Colon (tissue), 2 donors: ENCODE measurements around the gene DDX6.
A peak's percentile ranks its signal among the peaks of the same experiment; 100 is the strongest.
"Not testable (repeated sequence)": the region's sequence is repeated elsewhere in the genome, so short reads cannot be mapped to it uniquely, and the experiment has no call there.

Source experiments
- FAIRE-seq: peaks from 2 replicates; lab custom pipeline; 2012; peaks lifted over from hg19 to GRCh38; lab: Jason Lieb, UNC
- donor health status: control.
- donor health status: control.

The DDX6 gene, protein sequence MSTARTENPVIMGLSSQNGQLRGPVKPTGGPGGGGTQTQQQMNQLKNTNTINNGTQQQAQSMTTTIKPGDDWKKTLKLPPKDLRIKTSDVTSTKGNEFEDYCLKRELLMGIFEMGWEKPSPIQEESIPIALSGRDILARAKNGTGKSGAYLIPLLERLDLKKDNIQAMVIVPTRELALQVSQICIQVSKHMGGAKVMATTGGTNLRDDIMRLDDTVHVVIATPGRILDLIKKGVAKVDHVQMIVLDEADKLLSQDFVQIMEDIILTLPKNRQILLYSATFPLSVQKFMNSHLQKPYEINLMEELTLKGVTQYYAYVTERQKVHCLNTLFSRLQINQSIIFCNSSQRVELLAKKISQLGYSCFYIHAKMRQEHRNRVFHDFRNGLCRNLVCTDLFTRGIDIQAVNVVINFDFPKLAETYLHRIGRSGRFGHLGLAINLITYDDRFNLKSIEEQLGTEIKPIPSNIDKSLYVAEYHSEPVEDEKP

DNA sequence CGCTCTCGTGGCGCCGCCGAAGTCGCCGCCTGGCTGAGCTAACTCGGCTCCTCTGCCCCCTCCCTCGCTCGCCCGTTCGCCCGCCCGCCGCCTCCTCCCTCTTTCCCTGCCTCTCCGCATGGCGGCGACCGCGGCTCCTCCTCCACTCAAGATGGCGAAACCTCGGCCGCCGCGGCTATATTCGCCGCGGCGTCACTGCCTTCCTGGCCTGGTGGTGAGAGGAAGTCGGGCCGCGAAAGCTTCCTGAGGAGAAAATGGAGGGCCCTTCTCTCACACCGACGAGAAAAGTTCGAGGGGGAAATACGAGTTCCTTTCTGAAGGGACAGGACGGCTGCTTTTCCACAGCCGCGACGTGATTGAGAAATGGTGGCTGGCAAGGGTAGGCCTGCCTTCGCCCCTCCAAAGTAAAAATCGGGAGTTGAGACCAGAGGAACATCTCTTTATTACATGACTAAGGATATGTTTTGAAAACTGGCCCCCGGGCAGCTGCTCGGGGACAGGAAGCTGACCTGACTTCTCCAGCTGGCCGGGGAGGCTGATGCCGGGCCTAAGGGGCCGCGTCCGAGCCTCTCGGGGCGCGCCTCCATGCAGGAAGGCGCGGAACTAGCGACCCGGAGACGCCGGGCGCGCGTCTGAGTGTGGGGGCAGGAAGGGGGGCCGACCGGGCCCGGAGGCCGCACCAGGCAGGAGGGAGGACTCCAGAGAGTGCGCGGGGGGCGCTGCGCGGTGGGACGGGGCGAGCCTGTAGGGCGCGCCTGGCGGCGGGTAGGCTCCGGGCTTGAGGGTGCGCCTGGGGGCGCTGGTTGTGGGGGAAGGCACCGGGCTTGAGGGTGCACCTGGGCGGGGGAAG lies at the start of gene DDX6:
Gene DDX6 (minus strand): TSS at position 54 of the 850 bp plus-strand sequence. CDS start 4,913 bp downstream, outside the sequence.
- no peak for FAIRE-seq

DNA sequence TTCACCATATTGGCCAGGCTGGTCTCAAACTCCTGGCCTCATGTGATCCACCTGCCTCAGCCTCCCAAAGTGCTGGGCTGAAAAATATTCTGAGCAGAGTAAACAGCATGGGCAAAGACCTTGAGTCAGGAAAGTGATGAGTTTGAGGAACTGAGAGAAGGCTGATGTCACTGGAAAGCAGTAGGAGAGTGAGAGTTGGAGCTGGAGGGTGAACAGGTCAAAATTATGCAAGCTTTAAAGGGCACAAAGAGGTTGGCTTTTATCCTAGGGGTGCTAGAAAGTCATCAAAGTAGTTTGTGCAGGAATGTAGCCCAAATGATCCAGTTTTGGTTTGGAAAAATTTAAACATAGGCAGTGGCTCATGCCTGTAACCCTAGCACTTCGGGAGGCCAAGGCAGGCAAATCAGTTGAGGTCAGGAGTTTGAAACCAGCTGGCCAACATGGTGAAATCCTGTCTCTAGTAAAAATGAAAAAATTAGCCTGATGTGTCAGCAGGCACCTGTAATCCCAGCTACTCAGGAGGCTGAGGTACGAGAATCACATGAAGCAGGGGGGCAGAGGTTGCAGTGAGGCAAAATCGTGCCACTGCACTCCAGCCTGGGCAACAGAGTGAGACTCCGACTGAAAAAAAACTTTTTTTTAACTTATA lies 48.1 kb upstream of the DDX6 start:
- FAIRE-seq, result no peak

DNA sequence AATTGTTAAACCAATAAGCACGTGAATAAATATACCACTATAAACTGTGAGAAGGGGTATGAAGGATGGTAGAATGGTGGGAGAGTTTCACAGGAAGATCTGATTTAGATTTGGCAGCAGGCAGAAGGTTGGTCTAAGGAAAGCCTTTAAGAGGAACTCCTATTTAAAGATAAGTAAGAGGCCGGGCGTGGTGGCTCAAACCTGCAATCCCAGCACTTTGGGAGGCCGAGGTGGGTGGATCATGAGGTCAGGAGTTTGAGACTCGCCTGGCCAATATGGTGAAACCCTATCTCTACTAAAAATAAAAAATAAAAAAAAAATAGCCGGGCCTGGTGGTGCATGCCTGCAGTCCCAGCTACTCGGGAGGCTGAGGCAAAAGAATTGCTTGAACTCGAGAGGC lies 46.9 kb upstream of the DDX6 start:
- no peak for FAIRE-seq

DNA sequence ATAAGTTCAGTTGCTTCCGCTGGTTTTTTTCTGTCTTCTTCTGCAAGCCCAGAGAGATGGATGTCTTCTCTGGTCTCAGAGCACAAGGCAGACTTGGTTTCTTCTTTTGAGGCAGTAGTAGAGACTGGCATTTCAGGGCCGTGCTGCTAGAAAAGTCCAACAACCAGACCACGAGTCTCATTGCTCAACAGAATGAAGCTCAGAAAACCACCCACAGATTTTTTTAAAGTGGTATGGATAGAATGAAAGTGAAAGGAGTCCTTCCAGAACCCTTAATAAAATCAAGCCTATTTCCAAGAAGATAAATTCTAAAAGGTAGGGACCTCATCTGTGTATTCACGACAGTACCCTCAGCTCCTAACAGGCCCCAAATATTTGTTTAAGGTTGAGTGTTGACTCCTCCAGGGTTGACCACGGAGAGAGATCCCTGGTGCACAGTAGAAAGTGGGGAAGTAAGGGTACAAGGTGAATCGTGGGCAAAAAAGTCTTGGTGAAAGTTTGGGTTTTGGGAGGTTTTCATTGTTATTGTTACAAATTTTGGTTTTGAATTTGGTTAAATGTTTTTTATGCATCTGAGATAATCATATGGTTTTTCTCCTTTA lies 43.6 kb upstream of the DDX6 start:
- FAIRE-seq, result no peak

DNA sequence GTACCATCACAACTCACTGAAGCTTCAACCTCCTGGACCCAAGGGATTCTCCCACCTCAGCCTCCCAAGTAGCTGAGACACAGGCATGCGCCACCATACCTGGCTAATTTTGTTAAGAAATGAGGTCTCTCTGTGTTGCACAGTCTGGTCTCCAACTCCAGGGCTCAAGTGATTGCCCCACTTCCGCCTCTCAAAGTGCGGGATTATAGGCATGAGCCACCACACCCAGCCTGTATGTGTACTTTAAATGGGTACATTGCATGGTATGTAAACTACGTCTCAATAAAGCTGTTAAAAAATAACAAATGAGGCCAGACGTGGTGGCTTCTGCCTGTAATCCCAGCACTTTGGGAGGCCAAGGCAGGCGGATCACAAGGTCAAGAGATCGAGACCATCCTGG lies 36.2 kb upstream of the DDX6 start:
- no peak for FAIRE-seq

DNA sequence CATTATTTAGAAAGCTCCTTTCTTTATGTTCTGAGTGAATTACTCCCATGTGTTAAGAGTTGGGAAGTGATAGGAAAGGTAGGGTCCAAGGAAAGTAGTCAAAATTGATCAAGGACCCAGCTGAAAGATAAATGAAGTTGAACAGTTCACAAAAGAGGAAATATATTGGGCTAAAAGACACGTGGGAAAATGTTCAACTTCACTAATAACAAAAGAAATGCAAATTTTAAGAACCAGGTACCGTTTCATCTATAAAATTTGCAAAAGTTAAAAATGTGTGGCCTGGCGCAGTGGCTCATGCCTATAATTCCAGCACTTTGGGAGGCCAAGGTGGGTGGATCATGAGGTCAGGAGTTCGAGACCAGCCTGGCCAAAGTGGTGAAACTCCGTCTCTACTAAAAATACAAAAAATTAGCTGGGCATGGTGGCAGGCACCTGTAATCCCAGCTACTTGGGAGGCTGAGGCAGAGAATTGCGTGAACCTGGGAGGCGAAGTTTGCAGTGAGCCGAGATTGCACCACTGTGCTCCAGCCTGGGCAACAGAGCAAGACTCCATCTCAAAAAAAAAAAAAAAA lies 32.1 kb upstream of the DDX6 start:
- FAIRE-seq, result not testable (repeated sequence)

DNA sequence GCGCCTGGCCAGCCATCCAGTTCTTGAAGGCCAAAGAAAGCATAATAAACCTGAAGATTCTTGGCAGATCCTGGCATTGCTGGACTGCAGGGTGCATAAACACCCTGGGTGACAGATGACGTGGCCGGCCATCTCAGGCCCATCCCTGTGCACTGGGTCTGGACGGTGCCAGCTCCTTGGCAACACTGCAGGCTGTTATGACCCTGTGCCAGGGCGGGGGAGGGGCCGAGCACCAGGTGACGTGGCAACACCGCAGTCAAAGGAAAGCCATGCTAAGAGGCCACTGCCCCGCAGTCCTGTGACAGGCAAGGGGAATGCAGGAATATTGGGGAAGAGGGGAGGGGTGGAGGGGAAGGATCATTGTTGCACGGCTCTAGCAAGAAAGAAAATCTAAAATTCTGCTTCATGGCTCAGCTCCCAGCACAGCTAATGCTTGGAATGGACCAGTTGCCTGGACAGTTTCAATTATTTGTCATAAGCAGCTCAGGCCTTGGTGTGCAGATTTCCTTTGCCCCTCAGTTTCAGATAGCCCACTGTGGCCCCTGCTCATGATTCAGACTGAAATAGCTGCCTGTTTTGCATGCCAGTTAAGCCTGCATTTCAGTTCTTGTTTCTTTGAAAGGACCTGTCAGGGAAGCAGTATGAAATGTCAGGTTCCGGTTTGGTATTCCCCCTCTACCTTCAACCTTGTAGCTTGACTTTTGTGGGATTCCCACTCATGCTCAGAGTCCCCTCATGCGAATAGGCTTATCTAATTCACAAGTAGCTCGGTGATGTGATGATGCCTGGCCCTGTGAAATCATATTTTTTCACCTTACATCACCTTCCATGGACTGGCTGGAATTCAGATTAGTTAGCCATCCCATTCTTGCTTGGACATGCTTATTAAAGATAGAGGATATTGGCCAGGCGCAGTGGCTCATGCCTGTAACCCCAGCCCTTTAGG lies 29.7 kb upstream of the DDX6 start:
- FAIRE-seq, result no peak

DNA sequence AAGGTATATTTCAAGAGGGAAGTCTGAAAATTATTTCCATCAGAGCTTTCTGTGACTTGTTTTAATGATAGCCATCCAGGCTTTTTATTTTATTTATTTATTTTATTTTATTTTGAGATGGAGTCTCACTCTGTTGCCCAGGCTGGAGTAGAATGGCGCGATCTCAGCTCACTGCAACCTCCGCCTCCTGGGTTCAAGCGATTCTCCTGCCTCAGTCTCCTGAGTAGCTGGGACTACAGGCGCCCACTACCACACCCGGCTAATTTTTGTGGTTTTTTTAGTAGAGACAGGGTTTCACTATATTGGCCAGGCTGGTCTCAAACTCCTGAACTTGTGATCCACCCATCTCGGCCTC lies 29.0 kb upstream of the DDX6 start:
- FAIRE-seq, result not testable (repeated sequence)

DNA sequence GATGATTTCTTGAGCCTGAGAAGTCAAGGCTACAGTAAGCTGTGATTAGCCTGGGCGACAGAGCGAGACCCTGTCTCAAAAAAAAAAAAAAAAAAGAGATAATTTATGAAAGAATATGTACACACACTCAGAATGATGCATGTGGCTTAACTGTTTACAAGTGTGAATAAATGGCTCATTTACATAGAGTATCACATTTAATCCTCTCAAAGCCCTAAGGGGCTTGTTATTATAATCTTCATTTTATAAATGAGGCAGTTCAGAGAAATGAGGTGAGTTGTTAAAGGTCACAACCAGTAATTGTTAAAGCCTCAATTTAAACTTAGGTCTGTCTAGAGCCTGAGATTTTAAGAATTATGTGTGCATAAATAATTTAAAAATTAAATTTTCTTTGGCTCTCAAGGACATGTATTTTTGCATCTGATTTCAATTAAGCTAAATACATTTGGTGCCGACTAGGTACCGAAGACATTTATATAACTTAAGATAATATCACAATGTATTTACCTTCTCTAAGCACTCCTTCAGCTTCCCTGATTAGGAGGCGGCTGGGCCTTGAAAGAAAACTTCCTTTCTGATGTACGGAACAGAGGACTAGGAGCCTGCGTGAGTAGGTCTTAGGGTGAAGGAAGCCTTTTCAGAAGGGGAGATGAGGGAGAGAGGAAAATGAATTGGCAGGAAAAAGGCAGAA lies 28.5 kb upstream of the DDX6 start:
- FAIRE-seq, result no peak

DNA sequence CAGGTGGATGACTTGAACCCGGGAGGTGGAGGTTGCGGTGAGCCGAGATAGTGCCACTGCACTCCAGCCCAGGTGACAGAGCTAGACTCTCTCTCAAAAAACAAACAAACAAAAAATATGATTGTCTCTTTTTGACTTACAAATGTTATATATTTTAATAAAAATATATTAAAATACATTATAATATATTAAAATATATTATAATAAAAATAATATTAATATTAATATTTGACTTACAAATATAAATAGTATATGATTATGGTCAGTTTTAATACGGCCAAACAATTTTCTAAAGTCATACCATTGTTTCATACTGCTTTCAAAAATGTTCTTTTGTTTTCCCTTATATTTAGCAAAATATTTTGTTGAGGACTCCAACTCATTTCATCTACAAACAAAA lies 27.2 kb upstream of the DDX6 start:
- FAIRE-seq, result peak; percentile 14

DNA sequence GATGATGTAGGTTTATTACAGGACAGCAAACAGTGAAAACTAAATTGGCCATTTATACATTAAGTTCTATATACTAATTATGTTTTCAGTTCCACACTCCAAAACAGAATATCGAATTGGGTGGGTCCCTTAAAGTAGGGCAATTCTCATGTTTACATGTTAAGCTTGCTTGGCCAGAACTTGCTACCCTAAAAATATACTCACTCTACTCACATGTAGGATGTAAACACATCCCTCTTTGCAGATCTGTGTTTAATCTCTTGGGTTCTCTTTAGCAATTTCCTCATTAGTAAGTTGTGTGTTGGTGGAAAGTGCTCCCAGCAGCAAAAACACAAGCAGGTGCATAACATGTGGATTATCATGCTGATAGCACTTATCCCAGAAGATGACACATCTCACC lies 22.6 kb upstream of the DDX6 start:
- no peak for FAIRE-seq

DNA sequence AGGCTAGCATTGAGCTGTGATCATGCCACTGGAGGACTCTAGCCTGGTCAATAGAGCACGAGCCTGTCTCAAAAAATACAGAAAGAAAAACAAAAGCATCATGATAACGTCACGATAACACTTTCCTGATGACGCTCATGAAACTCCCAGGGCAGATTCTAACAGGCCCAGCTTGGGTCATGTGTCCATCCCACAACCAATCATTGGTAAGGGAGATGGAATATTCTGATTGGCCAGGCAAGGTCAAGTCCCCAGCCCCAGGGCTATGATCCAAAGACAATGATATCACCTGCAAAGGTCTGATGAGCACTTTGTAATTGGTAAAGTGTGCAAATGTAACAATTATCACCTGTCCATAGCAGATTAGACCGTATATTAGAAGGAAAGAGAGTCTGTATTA lies 21.5 kb upstream of the DDX6 start:
- FAIRE-seq, result no peak

DNA sequence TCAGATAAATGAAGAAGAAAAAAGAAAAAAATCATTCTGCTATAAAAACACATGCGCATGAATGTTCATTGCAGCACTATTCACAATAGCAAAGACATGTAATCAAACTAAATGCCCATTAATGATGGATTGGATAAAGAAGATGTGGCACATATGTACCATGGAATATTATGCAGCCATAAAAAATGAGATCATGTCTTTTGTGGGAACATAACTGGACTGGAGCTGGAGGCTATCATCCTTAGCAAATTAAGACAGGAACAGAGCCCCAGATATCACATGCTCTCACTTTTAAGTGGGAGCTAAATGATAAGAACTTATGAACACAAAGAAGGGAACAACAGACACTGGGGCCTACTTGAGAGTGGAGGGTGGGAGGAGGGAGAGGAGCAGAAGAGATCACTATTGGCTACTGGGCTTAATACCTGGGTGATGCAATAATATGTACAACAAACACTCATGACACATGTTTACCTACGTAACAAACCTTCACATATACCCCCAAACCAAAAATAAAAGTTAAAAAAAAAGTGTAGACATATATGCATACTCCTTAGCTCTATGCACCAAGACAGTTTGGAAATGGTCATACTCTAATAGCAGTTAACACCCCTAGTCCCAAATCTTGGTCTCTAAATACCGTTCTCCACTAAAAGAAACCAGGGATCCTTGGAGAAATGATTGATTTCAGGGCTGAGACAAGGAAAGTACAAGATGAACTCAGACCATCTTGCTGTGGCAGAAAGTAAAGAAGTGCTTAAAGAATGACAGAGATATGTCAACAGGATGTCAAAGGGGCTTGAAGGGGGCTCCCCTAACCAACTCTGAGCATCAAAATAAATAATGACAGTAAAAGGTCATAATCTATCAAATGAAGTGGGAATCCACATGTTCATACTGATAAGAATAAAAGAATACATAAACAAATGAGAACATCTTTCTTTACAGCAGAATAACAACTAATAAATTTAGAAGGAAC lies 17.1 kb upstream of the DDX6 start:
- no peak for FAIRE-seq

DNA sequence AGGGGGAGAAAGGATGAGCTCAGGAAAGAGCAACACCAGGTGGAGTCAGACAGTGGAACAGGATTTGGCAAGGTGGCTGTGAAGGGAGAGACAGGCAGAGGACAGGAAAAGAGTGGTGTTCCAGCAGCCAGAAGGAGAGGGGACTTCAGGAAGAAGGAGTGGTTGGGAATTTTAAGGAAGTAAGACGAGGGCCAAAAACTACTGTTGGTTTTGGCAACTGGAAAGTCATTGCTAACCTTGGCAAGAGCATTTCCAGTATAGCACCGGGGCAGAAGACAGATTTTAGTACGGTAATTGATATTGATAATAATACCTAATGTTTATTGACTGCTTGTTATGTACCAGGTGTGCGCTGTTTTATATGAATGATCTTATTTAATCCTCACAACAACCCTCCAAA lies 15.4 kb upstream of the DDX6 start:
- FAIRE-seq, result no peak

DNA sequence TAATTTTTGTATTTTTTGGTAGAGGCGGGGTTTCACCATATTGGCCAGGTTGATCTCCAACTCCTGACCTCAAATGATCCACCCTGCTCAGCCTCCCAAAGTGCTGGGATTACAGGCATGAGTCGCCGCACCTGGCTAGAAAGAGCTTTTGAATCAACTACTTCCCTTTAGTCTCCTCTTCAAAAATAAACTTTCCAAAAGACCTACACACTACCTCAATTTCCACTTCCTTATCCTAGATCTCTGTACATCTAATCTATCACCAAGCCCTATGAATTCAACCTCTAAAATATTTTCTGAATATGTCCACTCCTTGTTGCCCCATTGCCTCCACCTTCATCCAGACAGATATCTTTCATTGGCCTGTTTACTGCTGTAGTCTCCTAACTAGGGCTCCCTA lies 13.1 kb upstream of the DDX6 start:
- FAIRE-seq, result no peak

DNA sequence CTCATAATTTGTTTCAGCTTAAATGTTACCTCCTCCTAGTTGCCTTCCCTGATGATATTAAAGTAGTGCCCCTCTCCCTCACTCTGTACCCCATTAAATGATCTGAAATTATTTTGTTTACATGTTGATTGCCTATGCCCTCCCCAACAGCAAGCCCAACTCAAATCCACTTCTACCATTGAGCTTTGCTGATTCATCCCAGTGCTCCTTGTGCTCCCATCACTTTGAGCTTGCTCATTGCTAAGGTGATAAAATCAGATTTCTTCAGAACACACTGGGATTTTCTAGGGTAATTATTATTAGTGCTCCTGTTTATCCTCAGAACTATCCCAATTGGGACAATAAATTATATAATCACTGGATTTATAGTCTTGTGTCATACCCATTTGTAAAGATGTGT lies 8.4 kb upstream of the DDX6 start:
- no peak for FAIRE-seq

DNA sequence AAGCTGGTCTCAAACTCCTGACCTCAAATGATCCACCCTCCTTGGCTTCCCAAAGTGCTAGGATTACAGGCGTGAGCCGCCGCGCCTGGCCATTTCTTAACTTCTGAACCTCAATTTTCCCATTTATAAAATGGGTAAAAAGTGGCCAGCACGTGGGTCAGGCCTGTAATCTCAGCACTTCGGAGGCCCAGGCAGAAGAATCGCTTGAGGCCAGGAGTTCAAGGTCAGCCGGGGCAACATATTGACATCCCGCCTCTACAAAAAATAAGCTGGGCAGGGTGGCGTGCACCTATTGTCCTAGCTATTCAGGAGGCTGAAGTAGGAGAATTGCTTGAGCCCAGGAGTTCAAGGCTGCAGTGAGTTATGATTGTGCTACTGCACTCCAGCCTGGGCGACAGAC lies 6.5 kb upstream of the DDX6 start:
- no peak for FAIRE-seq

DNA sequence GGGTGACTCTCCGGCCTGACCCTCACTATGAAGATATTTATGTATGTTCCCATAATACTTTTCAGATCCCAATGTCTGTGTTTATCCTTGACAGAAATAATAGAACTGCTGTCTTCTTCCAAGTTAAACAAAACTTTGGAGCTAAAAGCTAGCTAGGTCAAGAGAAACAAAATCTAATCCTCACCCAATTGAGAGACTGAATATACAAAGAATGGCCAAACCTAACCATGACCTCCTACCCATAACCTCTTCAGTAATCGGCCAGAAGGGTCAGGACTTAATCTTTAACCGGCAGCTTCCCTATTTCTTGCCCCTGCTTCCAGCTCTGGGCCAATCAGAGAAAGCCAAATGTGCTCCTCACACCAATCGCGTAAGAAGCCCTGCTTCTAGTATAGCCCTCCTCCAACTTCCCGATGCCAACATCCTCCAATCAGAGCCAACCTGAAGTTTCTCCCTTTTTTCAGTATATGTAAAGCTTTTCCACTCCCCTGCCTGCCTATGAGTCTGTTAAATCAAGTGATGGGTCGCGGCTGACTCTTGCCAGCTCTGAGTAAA lies 1.7 kb upstream of the DDX6 start:
- FAIRE-seq, result peak; percentile 75
